Activated CD8-positive, alpha-beta memory T cell treated with anti-CD3 and anti-CD28 coated beads for 48 hours (primary cell): ENCODE measurements around the gene SPRYD3.
"Not testable (repeated sequence)": the region's sequence is repeated elsewhere in the genome, so short reads cannot be mapped to it uniquely, and the experiment has no call there.

Source experiments
- DNase-seq, 3 experiments: peaks; one replicate each; pipeline ENCODE4 v3.0.0-alpha.2; 2020; ENCODE audit warnings: low read depth in 2 of 3, low spot score in 2 of 3

The SPRYD3 gene

DNA sequence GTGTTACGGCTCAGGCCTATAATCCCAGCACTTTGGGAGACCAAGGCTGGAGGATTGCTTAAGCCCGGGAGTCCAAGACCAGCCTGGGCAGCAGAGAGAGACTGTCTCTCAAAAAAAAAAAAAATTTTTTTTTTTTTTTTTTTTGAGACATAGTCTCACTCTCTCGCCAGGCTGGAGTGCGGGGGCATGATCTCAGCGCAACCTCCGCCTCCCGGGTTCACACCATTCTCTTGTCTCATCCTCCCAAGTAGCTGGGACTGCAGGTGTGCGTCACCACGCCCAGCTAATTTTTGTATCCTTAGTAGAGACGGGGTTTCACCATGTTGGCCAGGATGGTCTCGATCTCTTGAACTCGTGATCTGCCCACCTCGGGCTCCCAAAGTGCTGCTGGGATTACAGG is 52.2 kb downstream of the SPRYD3 start:
- DNase-seq, result not testable (repeated sequence)

DNA sequence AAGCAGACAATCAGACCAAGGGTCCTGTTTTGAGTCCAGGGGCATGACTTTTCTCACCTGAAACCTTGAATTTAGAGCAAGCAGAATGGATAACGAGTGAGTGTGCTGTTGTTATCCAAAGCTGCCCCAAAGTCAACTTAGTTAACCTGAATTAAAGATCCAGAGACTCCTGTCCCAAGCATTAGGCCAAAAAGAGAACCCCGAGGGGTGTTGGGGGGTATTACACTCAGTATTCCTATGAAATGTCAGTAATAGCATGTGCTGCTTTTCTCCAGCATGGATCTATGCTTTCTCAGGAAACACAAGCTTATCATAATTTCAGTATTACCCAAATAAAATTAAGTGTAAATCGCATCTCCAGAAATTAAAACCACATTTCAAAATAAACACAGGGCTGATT is 53.9 kb downstream of the SPRYD3 start:
- DNase-seq, result no peak

DNA sequence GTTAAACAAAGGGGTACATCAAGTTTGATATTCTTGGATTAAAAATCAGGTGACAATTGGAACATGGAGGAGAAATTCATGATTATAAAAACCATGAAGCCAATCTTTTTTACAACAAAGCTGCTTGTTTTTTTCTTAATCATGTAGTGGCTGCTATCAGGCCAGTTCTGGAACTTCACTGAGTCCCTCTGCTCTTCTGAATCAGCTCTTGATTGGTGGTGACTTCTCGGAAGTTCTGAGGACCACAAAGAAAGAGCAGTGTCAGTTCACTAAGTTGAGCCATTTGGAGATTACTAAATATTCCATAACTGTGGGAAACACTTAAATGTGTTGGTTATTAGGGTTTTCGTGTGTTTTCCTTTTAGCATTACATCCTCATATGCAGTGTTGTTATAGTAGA is 64.5 kb downstream of the SPRYD3 start:
- DNase-seq, result no peak
